Epithelial cell of esophagus (primary cell): ENCODE results near the gene CASP14.
"Not testable (repeated sequence)": the region's sequence is repeated elsewhere in the genome, so short reads cannot be mapped to it uniquely, and the experiment has no call there.

ENCODE experiments used
- DNase-seq: peaks from one replicate; pipeline ENCODE4 v3.0.0; 2010; ENCODE audit warnings: low read depth
- H3K4me3 ChIP-seq: 2 replicates; pipeline ENCODE4 v1.5.1; 2011; ENCODE audit warnings: mild to moderate bottlenecking, low read length, control low read depth
- CTCF ChIP-seq: IDR thresholded peaks from 2 replicates; pipeline ENCODE4 v1.5.1; 2011; ENCODE audit warnings: low read depth, mild to moderate bottlenecking, low read length, control low read depth, inconsistent platforms; ENCODE audit not compliant: insufficient read depth; ENCODE audit errors: missing control alignments

The CASP14 gene

GRCh38 chr19:15048885-15049541 is at the start of gene CASP14:
TSS of gene CASP14 (plus strand) at chr19:15049480. CDS start at chr19:15052252, 2,772 bp downstream.
- no peak for TF ChIP-seq CTCF
- no peak within 1 kb of the TSS for H3K4me3 ChIP-seq
- peak; percentile 11 for DNase-seq

GRCh38 chr19:15008308-15008707 is 41.0 kb upstream of the CASP14 start:
- no peak for DNase-seq
- no peak overlapping the region for H3K4me3 ChIP-seq

GRCh38 chr19:15010501-15011300 is 38.6 kb upstream of the CASP14 start:
- no peak for TF ChIP-seq CTCF

More at GRCh38 chr19:15008308-15008707, 41.0 kb upstream of the CASP14 start:
- no peak for TF ChIP-seq CTCF

GRCh38 chr19:15014579-15014978 is 34.7 kb upstream of the CASP14 start:
- H3K4me3 ChIP-seq, result no peak overlapping the region
- no peak for DNase-seq
- TF ChIP-seq CTCF, result no peak

More at GRCh38 chr19:15010501-15011300, 38.6 kb upstream of the CASP14 start:
- DNase-seq, result no peak
- no peak overlapping the region for H3K4me3 ChIP-seq

- H3K4me3 ChIP-seq, result no peak overlapping the region
- no peak for DNase-seq
- TF ChIP-seq CTCF, result no peak
These were observed 33.2 kb upstream of the CASP14 start for GRCh38 chr19:15015946-15016542.

GRCh38 chr19:15018836-15019235 is 30.4 kb upstream of the CASP14 start:
- H3K4me3 ChIP-seq, DNase-seq: not testable (repeated sequence)

- no peak for TF ChIP-seq CTCF
These were observed 27.8 kb upstream of the CASP14 start for GRCh38 chr19:15021286-15022007.

More at GRCh38 chr19:15021286-15022007, 27.8 kb upstream of the CASP14 start:
- no peak for DNase-seq
- H3K4me3 ChIP-seq, result no peak overlapping the region
